Adrenal gland (tissue), 12 donors: ENCODE results near the gene DNAAF3. TPM values are rescaled to one million over a fixed set of nuclear protein-coding genes. Genes with fewer than 3 reads are reported as not detected.
"Not testable (repeated sequence)": the region's sequence is repeated elsewhere in the genome, so short reads cannot be mapped to it uniquely, and the experiment has no call there.

Experiments
- DNase-seq, 7 donors: peaks; one replicate each; pipeline ENCODE4 v3.0.0-alpha.2; 2019 to 2020
- H3K27ac ChIP-seq, 5 donors: fragments of 200-600 bp; sonication (generic) in 4 of 5; 1 replicate in 3 of 5; 2 replicates in 2 of 5; pipeline versions ENCODE4 v1.5.1 to v1.8.0; 2016 to 2020; ENCODE audit warnings: mild to moderate bottlenecking in 1 of 5
- H3K27me3 ChIP-seq: fragments of 200-600 bp; 2 replicates; pipeline ENCODE4 v1.8.0; 2021
- H3K36me3 ChIP-seq, 2 donors: fragments of 200-600 bp; replicated peaks in 1 of 2; 1 replicate in 1 of 2; 2 replicates in 1 of 2; pipeline versions ENCODE4 v1.5.1 to v1.8.0; 2018 to 2022
- H3K4me1 ChIP-seq, 2 donors: fragments of 200-600 bp; replicated peaks in 1 of 2; 1 replicate in 1 of 2; 2 replicates in 1 of 2; pipeline versions ENCODE4 v1.5.1 to v1.8.0; 2018 to 2021
- H3K4me3 ChIP-seq, 4 donors: fragments of 200-600 bp; sonication (generic) in 3 of 4; one replicate each; pipeline ENCODE4 v1.5.1; 2016 to 2018
- H3K9me3 ChIP-seq, 3 donors: fragments of 200-600 bp; sonication (generic) in 1 of 3; replicated peaks in 1 of 3; 1 replicate in 2 of 3; 2 replicates in 1 of 3; pipeline versions ENCODE4 v1.5.1 to v1.8.0; 2016 to 2021
- CTCF ChIP-seq, 6 experiments: fragments of 450-650 bp in 4 of 6; fragments of 200-600 bp in 2 of 6; sonication (generic) in 1 of 6; IDR thresholded peaks; 1 replicate in 5 of 6; 2 replicates in 1 of 6; pipeline versions ENCODE4 v1.5.1 to v1.8.0; 2016 to 2021; ENCODE audit warnings: antibody characterized with exemption in 6 of 6, mild to moderate bottlenecking in 2 of 6, moderate library complexity in 1 of 6
- POLR2A ChIP-seq, 2 donors: fragments of 450-650 bp; IDR thresholded peaks; one replicate each; pipeline ENCODE4 v1.6.1; 2017; ENCODE audit warnings: antibody characterized with exemption in 2 of 2, mild to moderate bottlenecking in 2 of 2, moderate library complexity in 1 of 2
- WGBS, 4 donors: extraction: QIAGEN DNeasy Blood & Tissue Kit in 2 of 4; methylation state at CpG; one replicate each; pipeline versions ENCODE4 v1.1.5 to v1.1.7; 2013 to 2017; 5-methylcytosine and 5-hydroxymethylcytosine counted together
- intact Hi-C, 2 donors: fragments of 100-400 bp; cut with DNase I; formaldehyde crosslinking; loops; one replicate each; pipeline versions ENCODE4 v1.14.1 to v1.15.0; 2022 to 2023
- polyA plus RNA-seq, 3 donors: library from polyadenylated mRNA; stranded (reverse); fragments of 200-250 nt in 2 of 3; fragments of 350-450 nt in 1 of 3; fragmentation: Illumina TruSeq in 1 of 3; extraction: RNeasy Lipid Tissue Mini Kit (QIAGEN cat#74804) in 1 of 3; gene quantifications; one replicate each; pipeline ENCODE4 v1.2.3, GENCODE V29; 2013 to 2014
- total RNA-seq, 9 donors: library from RNA; depleted of rRNA in 4 of 9; stranded (reverse); fragments of >200 nt in 4 of 9; fragments of 120-200 nt in 1 of 9; fragmentation: NEBNext Ultra II Directional in 1 of 9; extraction: Animal tissue kit (Norgen Biotek cat#: 25700) in 1 of 9; gene quantifications; one replicate each; pipeline versions ENCODE4 v1.1.0 to v1.2.4, GENCODE V29; 2013 to 2023
- donor health status: healthy with polysubstance abuse.
- donor health status: Bipolar disorder and iron deficiency.
- donor health status: DM: yes; HTN: yes; CAD: no.
- donor health status: DM: no; HTN: no; CAD: no.
- donor health status: DM: no; HTN: no; CAD: no.
- donor health status: DM: yes; HTN: yes; CAD: no.

Gene DNAAF3
- total and polyA plus RNA-seq, 12 donors, result 1.9 to 5.8 (median 3.6) TPM

GRCh38 chr19:55156202-55157063, 10.0 kb downstream of the DNAAF3 start:
- peaks cover 16% of the 10 kb centered on the region for H3K27me3 ChIP-seq
- WGBS, 4 donors, result 2 to 15% (median 8%) methylated on average over 28 to 52 of the region's 52 CpGs
- intact Hi-C loops, result no loop called here

GRCh38 chr19:55155784-55156183, 10.6 kb downstream of the DNAAF3 start:
- H3K36me3 ChIP-seq, DNase-seq, H3K9me3 ChIP-seq, intact Hi-C loops, H3K27ac ChIP-seq, H3K4me1 ChIP-seq: not testable (repeated sequence)
- Histone ChIP-seq H3K4me3 (peak overlapping the region in 1 of 4 donors; percentile 18), H3K27me3 (peaks cover 11% of the 10 kb centered on the region)
- 0 to 7% (median 3%) methylated on average over 1 to 5 of the region's 5 CpGs; no CpG with 5 or more reads in 1 of the 4 donors for WGBS, 4 donors

More at GRCh38 chr19:55156202-55157063, 10.0 kb downstream of the DNAAF3 start:
- peaks cover 0 to 4% of the 10 kb centered on the region in 2 donors for H3K4me1 ChIP-seq
- H3K9me3 ChIP-seq, result no peaks in the 10 kb centered on the region
- no peak overlapping the region for H3K27ac ChIP-seq
- no peaks in the 10 kb centered on the region for H3K36me3 ChIP-seq
- peak overlapping the region in 1 of 4 donors; percentile 18 for H3K4me3 ChIP-seq
- DNase-seq, result peak in 4 of 7 donors; percentile 27 to 89 (median 60)
- TF ChIP-seq POLR2A (IDR thresholded peaks at IDR 0.05) (no peak), CTCF (IDR thresholded peaks at IDR 0.05) (no peak)

- H3K9me3 ChIP-seq, result no peaks in the 10 kb centered on the region
- H3K27me3 ChIP-seq, result peaks cover 11% of the 10 kb centered on the region
- H3K4me1 ChIP-seq, result peaks cover 0 to 4% of the 10 kb centered on the region in 2 donors
- no peaks in the 10 kb centered on the region for H3K36me3 ChIP-seq
- 81 to 88% (median 84%) methylated on average over 12 of the region's 12 CpGs for WGBS, 4 donors
- intact Hi-C loops, result no loop called here
- no peak for DNase-seq
- no peak overlapping the region for H3K27ac ChIP-seq
- TF ChIP-seq POLR2A (IDR thresholded peaks at IDR 0.05) (no peak), CTCF (IDR thresholded peaks at IDR 0.05) (no peak)
- H3K4me3 ChIP-seq, result no peak overlapping the region
Measured at GRCh38 chr19:55153652-55154264, 12.7 kb downstream of the DNAAF3 start.

- Histone ChIP-seq H3K36me3 (no peaks in the 10 kb centered on the region), H3K4me3 (no peak overlapping the region), H3K27ac (no peak overlapping the region), H3K4me1 (peaks cover 0 to 4% of the 10 kb centered on the region in 2 donors), H3K9me3 (no peaks in the 10 kb centered on the region), H3K27me3 (peaks cover 6% of the 10 kb centered on the region)
- intact Hi-C loops, result no loop called here
- DNase-seq, result no peak
- no peak for TF ChIP-seq POLR2A (IDR thresholded peaks at IDR 0.05)
- no peak for TF ChIP-seq CTCF (IDR thresholded peaks at IDR 0.05)
Measured at GRCh38 chr19:55152017-55152416, 14.4 kb downstream of the DNAAF3 start.
